Kasumi-1 (cell line): ENCODE data around the gene P4HA1.
A peak's percentile ranks its signal among the peaks of the same experiment; 100 is the strongest.
"Not testable (repeated sequence)": the region's sequence is repeated elsewhere in the genome, so short reads cannot be mapped to it uniquely, and the experiment has no call there.

ENCODE experiments used
- DNase-seq, 2 experiments: peaks; one replicate each; lab custom pipeline; 2025; lab: John Stamatoyannopoulos, UW

The P4HA1 gene

GRCh38 chr10:73096449-73097304 is at the start of gene P4HA1:
Gene P4HA1, minus strand, starts transcription at chr10:73096866. Its CDS starts 21,983 bp downstream, at chr10:73074883.
- peak; percentile 97 to 100 for DNase-seq

GRCh38 chr10:73141603-73142002 is 44.9 kb upstream of the P4HA1 start:
- DNase-seq: no peak

- DNase-seq: no peak
Observed at GRCh38 chr10:73139251-73139650, 42.6 kb upstream of the P4HA1 start.

GRCh38 chr10:73136627-73137026 is 40.0 kb upstream of the P4HA1 start:
- DNase-seq: no peak

GRCh38 chr10:73134727-73135126 is 38.1 kb upstream of the P4HA1 start:
- no peak for DNase-seq

- no peak for DNase-seq
Observed at GRCh38 chr10:73131913-73132686, 35.4 kb upstream of the P4HA1 start.

GRCh38 chr10:73131301-73131700 is 34.6 kb upstream of the P4HA1 start:
- no peak for DNase-seq

- DNase-seq: no peak
Observed at GRCh38 chr10:73126343-73126742, 29.7 kb upstream of the P4HA1 start.

- no peak for DNase-seq
Observed at GRCh38 chr10:73119952-73120351, 23.3 kb upstream of the P4HA1 start.

GRCh38 chr10:73119457-73119856 is 22.8 kb upstream of the P4HA1 start:
- DNase-seq: no peak

GRCh38 chr10:73117976-73118743 is 21.5 kb upstream of the P4HA1 start:
- DNase-seq: peak; percentile 44 to 54

- no peak for DNase-seq
Observed at GRCh38 chr10:73116017-73116416, 19.4 kb upstream of the P4HA1 start.

GRCh38 chr10:73113551-73113950 is 16.9 kb upstream of the P4HA1 start:
- DNase-seq: no peak

- not testable (repeated sequence) for DNase-seq
Observed at GRCh38 chr10:73112032-73112431, 15.4 kb upstream of the P4HA1 start.

- peak; percentile 98 to 99 for DNase-seq
Observed at GRCh38 chr10:73110345-73110849, 13.7 kb upstream of the P4HA1 start, which contains the start of gene NUDT13. Gene NUDT13, plus strand, starts transcription at chr10:73110455. Its CDS starts 3,911 bp downstream, at chr10:73114366.

GRCh38 chr10:73109248-73109652 is 12.6 kb upstream of the P4HA1 start:
- not testable (repeated sequence) for DNase-seq

- DNase-seq: no peak
Observed at GRCh38 chr10:73106301-73106700, 9.6 kb upstream of the P4HA1 start.

- DNase-seq: no peak
Observed at GRCh38 chr10:73099141-73099540, 2.5 kb upstream of the P4HA1 start.

GRCh38 chr10:73097305-73097670 is 622 bp upstream of the P4HA1 start:
- DNase-seq: no peak

- DNase-seq: peak; percentile 72 to 82
Observed at GRCh38 chr10:73096041-73096448, 621 bp downstream of the P4HA1 start.

GRCh38 chr10:73095481-73096021 is 1.1 kb downstream of the P4HA1 start:
- peak; percentile 66 to 74 for DNase-seq
